ENCODE results near the gene CLMP.

GRCh38 chr11:123169821-123170220 lies 25.2 kb downstream of the CLMP start:
- no peak for TF ChIP-seq CTCF (IDR thresholded peaks at IDR 0.05; ENCODE audit: low read length)
- no peak for TF ChIP-seq EZH2 (IDR thresholded peaks at IDR 0.05; ENCODE audit: borderline replicate concordance, low read length)
